ENCODE results near the gene AP1M2.
"Not testable (repeated sequence)": the region's sequence is repeated elsewhere in the genome, so short reads cannot be mapped to it uniquely, and the experiment has no call there.

Gene AP1M2

DNA sequence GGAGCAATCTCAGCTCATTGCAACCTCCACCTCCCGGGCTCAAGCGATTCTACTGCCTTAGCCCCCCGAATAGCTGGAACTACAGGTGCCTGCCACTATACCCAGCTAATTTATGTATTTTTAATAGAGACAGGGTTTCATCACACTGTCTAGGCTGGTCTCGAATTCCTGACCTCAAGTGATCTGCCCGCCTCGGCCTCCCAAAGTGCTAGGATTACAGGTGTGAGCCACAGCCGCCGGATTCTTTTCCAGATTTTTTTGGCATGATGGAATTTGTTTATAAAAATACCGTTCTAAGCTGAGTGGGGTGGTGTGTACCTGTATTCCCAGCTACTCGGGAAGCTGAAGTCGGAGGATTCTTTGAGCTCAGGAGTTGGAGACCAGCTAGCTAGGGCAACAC lies 49.4 kb downstream of the AP1M2 start:
- H3K27me3 ChIP-seq (ENCODE audit: insufficient read depth, low read depth, severe bottlenecking) = no peaks in the 10 kb centered on the region
- TF ChIP-seq, protein P1, sequence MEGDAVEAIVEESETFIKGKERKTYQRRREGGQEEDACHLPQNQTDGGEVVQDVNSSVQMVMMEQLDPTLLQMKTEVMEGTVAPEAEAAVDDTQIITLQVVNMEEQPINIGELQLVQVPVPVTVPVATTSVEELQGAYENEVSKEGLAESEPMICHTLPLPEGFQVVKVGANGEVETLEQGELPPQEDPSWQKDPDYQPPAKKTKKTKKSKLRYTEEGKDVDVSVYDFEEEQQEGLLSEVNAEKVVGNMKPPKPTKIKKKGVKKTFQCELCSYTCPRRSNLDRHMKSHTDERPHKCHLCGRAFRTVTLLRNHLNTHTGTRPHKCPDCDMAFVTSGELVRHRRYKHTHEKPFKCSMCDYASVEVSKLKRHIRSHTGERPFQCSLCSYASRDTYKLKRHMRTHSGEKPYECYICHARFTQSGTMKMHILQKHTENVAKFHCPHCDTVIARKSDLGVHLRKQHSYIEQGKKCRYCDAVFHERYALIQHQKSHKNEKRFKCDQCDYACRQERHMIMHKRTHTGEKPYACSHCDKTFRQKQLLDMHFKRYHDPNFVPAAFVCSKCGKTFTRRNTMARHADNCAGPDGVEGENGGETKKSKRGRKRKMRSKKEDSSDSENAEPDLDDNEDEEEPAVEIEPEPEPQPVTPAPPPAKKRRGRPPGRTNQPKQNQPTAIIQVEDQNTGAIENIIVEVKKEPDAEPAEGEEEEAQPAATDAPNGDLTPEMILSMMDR (IDR thresholded peaks at IDR 0.05; ENCODE audit: low read depth, low read length) = no peak
- no peak overlapping the region for H3K27ac ChIP-seq
- DNase-seq = no peak
- H3K36me3 ChIP-seq = no peaks in the 10 kb centered on the region
- H3K4me3 ChIP-seq (ENCODE audit: low read depth, low read length) = no peak overlapping the region
- no peaks in the 10 kb centered on the region for H3K9me3 ChIP-seq (ENCODE audit: severe bottlenecking)

DNA sequence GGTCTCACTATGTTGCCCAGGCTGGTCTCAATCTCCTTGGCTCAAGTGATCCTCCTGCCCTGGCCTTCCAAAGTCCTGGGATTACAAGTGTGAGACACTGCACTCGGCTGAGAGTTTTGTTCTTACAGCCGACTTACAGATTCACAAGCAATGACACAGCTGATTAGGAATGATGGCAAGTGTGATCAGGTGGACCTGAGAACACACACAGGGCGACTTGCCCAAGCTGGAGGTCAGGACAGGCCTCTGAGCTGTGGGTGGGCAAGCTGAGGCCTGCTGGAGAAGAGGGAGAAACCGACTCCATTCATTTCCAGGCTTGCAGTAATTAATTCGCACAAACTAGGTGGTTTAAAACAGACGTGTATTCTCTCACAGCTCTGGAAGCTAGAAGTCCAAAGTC lies 51.5 kb downstream of the AP1M2 start:
- Histone ChIP-seq H3K27me3 (ENCODE audit: insufficient read depth, low read depth, severe bottlenecking) (no peaks in the 10 kb centered on the region), H3K9me3 (ENCODE audit: severe bottlenecking) (no peaks in the 10 kb centered on the region), H3K27ac (no peak overlapping the region), H3K36me3 (no peaks in the 10 kb centered on the region), H3K4me3 (ENCODE audit: low read depth, low read length) (no peak overlapping the region)
- TF ChIP-seq, protein P1 (IDR thresholded peaks at IDR 0.05; ENCODE audit: low read depth, low read length) = no peak
- DNase-seq = no peak

- Histone ChIP-seq H3K27ac (no peak overlapping the region), H3K4me3 (ENCODE audit: low read depth, low read length) (no peak overlapping the region), H3K27me3 (ENCODE audit: insufficient read depth, low read depth, severe bottlenecking) (no peaks in the 10 kb centered on the region), H3K36me3 (no peaks in the 10 kb centered on the region), H3K9me3 (ENCODE audit: severe bottlenecking) (no peaks in the 10 kb centered on the region)
- TF ChIP-seq, protein P1 (IDR thresholded peaks at IDR 0.05; ENCODE audit: low read depth, low read length) = no peak
- no peak for DNase-seq
Observed at GRCh38 chr19:10533646-10534386, 53.3 kb downstream of the AP1M2 start.

- no peak overlapping the region for H3K4me3 ChIP-seq (ENCODE audit: low read depth, low read length)
Observed at GRCh38 chr19:10532457-10532856, 54.7 kb downstream of the AP1M2 start.

DNA sequence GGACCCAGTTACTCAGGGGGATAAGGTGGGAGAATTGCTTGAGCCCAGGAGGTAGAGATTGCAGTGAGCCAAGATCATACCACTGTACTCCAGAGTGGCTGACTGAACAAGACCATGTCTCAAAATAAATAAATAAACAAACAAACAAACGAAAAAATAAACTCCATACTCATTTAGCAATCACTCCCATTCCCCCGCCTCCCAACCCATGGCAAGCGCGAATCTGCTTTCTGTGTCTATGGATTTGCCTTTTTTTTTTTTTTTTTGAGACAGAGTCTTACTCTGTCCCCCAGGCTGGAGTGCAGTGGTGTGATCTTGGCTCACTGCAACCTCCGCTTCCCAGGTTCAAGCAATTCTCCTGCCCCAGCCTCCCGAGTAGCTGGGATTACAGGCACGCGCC lies 60.2 kb downstream of the AP1M2 start:
- H3K36me3 ChIP-seq; H3K4me3 ChIP-seq (ENCODE audit: low read depth, low read length); H3K9me3 ChIP-seq (ENCODE audit: severe bottlenecking); H3K27me3 ChIP-seq (ENCODE audit: insufficient read depth, low read depth, severe bottlenecking); H3K27ac ChIP-seq; DNase-seq: not testable (repeated sequence)

More at GRCh38 chr19:10532457-10532856, 54.7 kb downstream of the AP1M2 start:
- H3K27me3 ChIP-seq (ENCODE audit: insufficient read depth, low read depth, severe bottlenecking) = no peaks in the 10 kb centered on the region
- TF ChIP-seq, protein P1 (IDR thresholded peaks at IDR 0.05; ENCODE audit: low read depth, low read length) = no peak
- DNase-seq = no peak
- H3K9me3 ChIP-seq (ENCODE audit: severe bottlenecking) = no peaks in the 10 kb centered on the region
- H3K27ac ChIP-seq = no peak overlapping the region
- H3K36me3 ChIP-seq = no peaks in the 10 kb centered on the region

DNA sequence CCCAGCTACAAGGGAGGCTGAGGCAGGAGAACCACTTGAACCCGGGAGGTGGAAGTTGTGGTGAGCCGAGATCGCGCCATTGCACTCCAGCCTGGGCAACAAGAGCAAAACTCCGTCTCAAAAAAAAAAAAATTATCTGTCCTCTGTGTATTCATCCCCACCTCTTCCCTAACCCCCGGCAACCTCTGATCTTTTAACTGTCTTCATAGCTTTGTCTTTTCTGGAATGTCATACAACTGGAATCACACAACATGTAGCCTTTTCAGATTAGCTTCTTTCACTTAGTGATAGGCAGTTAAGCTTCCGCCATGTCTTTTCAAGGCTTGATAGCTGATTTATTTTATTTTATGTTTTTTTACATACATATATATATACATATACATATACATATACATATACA lies 61.5 kb downstream of the AP1M2 start:
- no peak for DNase-seq
- H3K4me3 ChIP-seq (ENCODE audit: low read depth, low read length) = no peak overlapping the region
- no peak overlapping the region for H3K27ac ChIP-seq
- H3K27me3 ChIP-seq (ENCODE audit: insufficient read depth, low read depth, severe bottlenecking) = no peaks in the 10 kb centered on the region
- no peaks in the 10 kb centered on the region for H3K36me3 ChIP-seq
- H3K9me3 ChIP-seq (ENCODE audit: severe bottlenecking) = no peaks in the 10 kb centered on the region
- TF ChIP-seq, protein P1 (IDR thresholded peaks at IDR 0.05; ENCODE audit: low read depth, low read length) = no peak

Measured in WERI-Rb-1 (cell line).